OCI-LY7 (cell line): ENCODE measurements around the gene ARHGEF12. TPM values are rescaled to one million over a fixed set of nuclear protein-coding genes. Genes with fewer than 3 reads are reported as not detected.

Source experiments
- BruUV-seq: library from RNA; stranded (reverse); fragments of 400-500 nt; replicated peaks from 2 replicates; lab custom pipeline; 2021; lab: Mats Ljungman, UMichigan
- CTCF ChIA-PET: fragments of 300-600 bp; sonication (Branson Sonifier 250); formaldehyde crosslinking; loops from one replicate; lab custom pipeline; 2022; ENCODE audit warnings: antibody characterized with exemption; ENCODE audit not compliant: unreplicated experiment; lab: Charles Lee
- POLR2A ChIA-PET: fragments of 300-600 bp; sonication (Branson Sonifier 250); formaldehyde crosslinking; loops from one replicate; lab custom pipeline; 2022; ENCODE audit warnings: antibody characterized with exemption; lab: Charles Lee
- DNase-seq: peaks from one replicate; pipeline ENCODE4 v3.0.0-alpha.2; 2015; ENCODE audit warnings: low spot score
- H2AFZ ChIP-seq: fragments of 200-600 bp; sonication (generic), shearing (Covaris generic); 2 replicates; pipeline ENCODE4 v1.6.1; 2014; ENCODE audit warnings: mild to moderate bottlenecking, antibody characterized with exemption, low read length, moderate library complexity
- H3K27ac ChIP-seq: fragments of 200-600 bp; sonication (generic); 2 replicates; pipeline ENCODE4 v1.5.1; 2014; ENCODE audit warnings: mixed run types, low read depth, mild to moderate bottlenecking, moderate library complexity, low read length, inconsistent platforms; ENCODE audit not compliant: poor library complexity, severe bottlenecking
- H3K36me3 ChIP-seq: fragments of 200-600 bp; sonication (generic); 2 replicates; pipeline ENCODE4 v1.6.1; 2014; ENCODE audit warnings: mild to moderate bottlenecking, antibody characterized with exemption, low read length, moderate library complexity, mixed read lengths; ENCODE audit not compliant: insufficient read depth
- H3K4me1 ChIP-seq: fragments of 200-600 bp; sonication (generic); 2 replicates; pipeline ENCODE4 v1.5.1; 2014; ENCODE audit warnings: mild to moderate bottlenecking, low read length; ENCODE audit not compliant: insufficient read depth, poor library complexity, severe bottlenecking
- H3K4me2 ChIP-seq: fragments of 200-600 bp; sonication (generic); 2 replicates; pipeline ENCODE4 v1.6.1; 2014; ENCODE audit warnings: mild to moderate bottlenecking, low read length
- H3K4me3 ChIP-seq: fragments of 200-600 bp; sonication (generic); 2 replicates; pipeline ENCODE4 v1.5.1; 2014; ENCODE audit warnings: mild to moderate bottlenecking, low read depth, low read length; ENCODE audit not compliant: poor library complexity, severe bottlenecking
- H3K79me2 ChIP-seq: fragments of 200-600 bp; sonication (generic); 2 replicates; pipeline ENCODE4 v1.6.1; 2016; ENCODE audit warnings: low read depth, mild to moderate bottlenecking, low read length, moderate library complexity, mixed read lengths; ENCODE audit not compliant: insufficient read depth
- H3K9me2 ChIP-seq: fragments of 200-600 bp; sonication (generic); 2 replicates; pipeline ENCODE4 v1.6.1; 2016; ENCODE audit warnings: mild to moderate bottlenecking, low read length, mixed read lengths; ENCODE audit not compliant: insufficient read depth
- H3K9me3 ChIP-seq: fragments of 200-600 bp; sonication (generic); 2 replicates; pipeline ENCODE4 v1.6.1; 2014; ENCODE audit warnings: mild to moderate bottlenecking, mixed run types, low read length, mixed read lengths
- H4K20me1 ChIP-seq: fragments of 200-600 bp; sonication (generic); 2 replicates; pipeline ENCODE4 v1.6.1; 2014; ENCODE audit warnings: mild to moderate bottlenecking, antibody characterized with exemption, low read length, moderate library complexity, mixed read lengths; ENCODE audit not compliant: insufficient read depth
- CTCF ChIP-seq: fragments of 200-600 bp; sonication (generic); conservative IDR thresholded peaks from 2 replicates; pipeline ENCODE4 v1.5.1; 2014; ENCODE audit warnings: mild to moderate bottlenecking, antibody characterized with exemption, low read length, moderate library complexity, mixed read lengths
- EZH2phosphoT487 ChIP-seq: fragments of 200-600 bp; sonication (generic); IDR thresholded peaks from 2 replicates; pipeline ENCODE4 v1.6.1; 2018; ENCODE audit warnings: low read depth, borderline replicate concordance, mild to moderate bottlenecking, mixed run types, antibody characterized with exemption, low read length, moderate library complexity, mixed read lengths
- intact Hi-C: fragments of 100-400 bp; cut with micrococcal nuclease; formaldehyde crosslinking; loops from one replicate; pipeline ENCODE4 v1.10.0; 2022; ENCODE audit not compliant: unreplicated experiment
- total RNA-seq, 2 experiments: library from RNA; depleted of rRNA in 1 of 2; stranded (reverse); fragments of >200 nt in 1 of 2; shearing (Covaris generic) in 1 of 2; gene quantifications; 2 replicates each; pipeline ENCODE4 v1.2.3, GENCODE V29; 2014 to 2022

Gene ARHGEF12
- total RNA-seq, 2 experiments from 2014 or later, result 16.1 to 31.8 TPM

DNA sequence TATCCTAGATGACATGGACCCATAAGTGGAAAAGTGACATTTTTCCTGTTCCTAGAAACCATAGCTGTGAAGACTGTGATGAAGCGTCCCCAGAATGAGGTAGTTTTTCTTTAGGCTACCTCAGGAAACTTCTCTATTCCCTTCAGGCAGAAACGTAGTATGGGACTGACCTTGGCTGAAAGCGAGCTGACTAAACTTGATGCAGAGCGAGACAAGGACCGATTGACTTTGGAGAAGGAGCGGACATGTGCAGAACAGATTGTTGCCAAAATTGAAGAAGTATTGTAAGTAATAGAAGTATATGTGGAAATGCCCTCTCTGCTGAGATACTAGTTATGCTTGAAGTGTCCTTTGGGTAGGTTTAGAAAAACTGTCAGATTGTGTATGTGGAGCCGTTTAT lies 110.6 kb downstream of the ARHGEF12 start:
- Histone ChIP-seq H3K4me2 (no peak overlapping the region), H3K36me3 (peaks cover 12% of the 10 kb centered on the region; the same call in 1 of the 2 replicates), H3K27ac (no peak overlapping the region), H3K9me3 (no peaks in the 10 kb centered on the region), H3K9me2 (no peaks in the 10 kb centered on the region), H3K4me1 (no peaks in the 10 kb centered on the region), H3K4me3 (no peak overlapping the region), H2AFZ (no peak overlapping the region), H4K20me1 (no peaks in the 10 kb centered on the region), H3K79me2 (no peaks in the 10 kb centered on the region)
- no TSS peak for BruUV-seq
- TF ChIP-seq EZH2phosphoT487, result no peak
- TF ChIP-seq CTCF, result no peak
- no peak for DNase-seq
- ChIA-PET CTCF (no interaction called here), POLR2A (no interaction called here)
- intact Hi-C loops, result no loop called here

DNA sequence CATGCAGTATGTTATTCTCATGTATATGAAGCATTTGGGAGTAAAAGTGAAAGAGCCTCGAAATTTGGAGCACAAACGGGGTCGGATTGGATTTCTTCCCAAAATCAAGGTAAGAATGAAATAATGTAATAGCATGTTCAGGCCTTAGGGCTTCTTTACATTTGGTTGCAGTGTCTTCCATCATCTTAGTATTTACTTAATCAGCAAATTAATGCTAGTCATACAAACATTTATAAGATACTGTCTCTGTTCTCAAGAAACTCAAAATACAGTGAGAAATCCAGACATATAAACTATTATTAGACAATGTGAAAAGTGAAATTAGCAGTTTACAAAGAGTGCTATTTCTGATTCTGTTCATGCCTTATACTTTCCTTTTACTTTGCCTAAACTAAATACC lies 112.0 kb downstream of the ARHGEF12 start:
- no peak overlapping the region for H3K4me3 ChIP-seq
- H3K4me1 ChIP-seq, result no peaks in the 10 kb centered on the region
- no peaks in the 10 kb centered on the region for H4K20me1 ChIP-seq
- H3K36me3 ChIP-seq, result peaks cover 11% of the 10 kb centered on the region; the same call in 1 of the 2 replicates
- H2AFZ ChIP-seq, result no peak overlapping the region
- ChIA-PET CTCF (no interaction called here), POLR2A (no interaction called here)
- H3K79me2 ChIP-seq, result no peaks in the 10 kb centered on the region
- H3K9me3 ChIP-seq, result no peaks in the 10 kb centered on the region
- H3K4me2 ChIP-seq, result no peak overlapping the region
- TF ChIP-seq EZH2phosphoT487, result no peak
- TF ChIP-seq CTCF, result no peak
- intact Hi-C loops, result no loop called here
- no peak overlapping the region for H3K27ac ChIP-seq
- BruUV-seq, result no TSS peak
- no peak for DNase-seq
- H3K9me2 ChIP-seq, result no peaks in the 10 kb centered on the region

DNA sequence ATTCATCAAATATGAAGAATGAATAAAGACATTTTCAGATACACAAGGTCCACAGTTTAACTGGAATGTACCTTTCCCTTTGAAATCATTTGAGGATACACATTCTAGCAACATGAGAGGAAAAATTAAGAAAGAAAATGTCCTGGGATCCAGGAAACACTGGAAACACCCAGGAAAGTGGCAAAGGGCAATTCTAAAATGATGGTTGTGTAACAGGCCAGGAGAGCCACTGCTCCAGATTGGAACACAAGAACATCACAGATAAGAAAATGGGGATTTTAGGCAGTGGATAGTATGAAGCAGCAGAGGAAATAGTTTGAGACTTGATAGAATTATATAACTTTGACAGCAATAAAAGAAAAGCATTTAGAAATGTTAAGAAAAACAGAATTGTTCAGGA lies 119.3 kb downstream of the ARHGEF12 start:
- Histone ChIP-seq H3K4me2 (no peak overlapping the region), H3K4me3 (no peak overlapping the region), H3K9me2 (no peaks in the 10 kb centered on the region), H4K20me1 (no peaks in the 10 kb centered on the region), H2AFZ (no peak overlapping the region), H3K9me3 (no peaks in the 10 kb centered on the region), H3K79me2 (no peaks in the 10 kb centered on the region), H3K27ac (no peak overlapping the region), H3K4me1 (no peaks in the 10 kb centered on the region), H3K36me3 (peaks cover 14% of the 10 kb centered on the region)
- ChIA-PET POLR2A (no interaction called here), CTCF (no interaction called here)
- DNase-seq, result no peak
- intact Hi-C loops, result no loop called here
- TF ChIP-seq EZH2phosphoT487 (no peak), CTCF (no peak)
- BruUV-seq, result no TSS peak
